ENCODE results near the gene GPR34.

- TF ChIP-seq EZH2 (IDR thresholded peaks at IDR 0.05; ENCODE audit: borderline replicate concordance) (no peak), CTCF (IDR thresholded peaks at IDR 0.05; ENCODE audit: poor library complexity) (no peak), EZH2phosphoT487 (IDR thresholded peaks at IDR 0.05; ENCODE audit: low read depth, severe bottlenecking, unreplicated experiment) (no peak)
These were observed 17.1 kb downstream of the GPR34 start for GRCh38 chrX:41705680-41706374.
